SIG-M5 treated with dmso at 0.1 percent for 504 hours (cell line): ENCODE data around the gene ACOT6.
A peak's percentile ranks its signal among the peaks of the same experiment; 100 is the strongest.
"Not testable (repeated sequence)": the region's sequence is repeated elsewhere in the genome, so short reads cannot be mapped to it uniquely, and the experiment has no call there.

Experiments
- DNase-seq: peaks from one replicate; lab custom pipeline; 2025; ENCODE audit not compliant: unreplicated experiment; lab: John Stamatoyannopoulos, UW

ACOT6 gene

GRCh38 chr14:73594491-73594890 is 17.8 kb upstream of the ACOT6 start:
- no peak for DNase-seq

GRCh38 chr14:73599499-73599898 is 12.8 kb upstream of the ACOT6 start:
- DNase-seq = no peak

GRCh38 chr14:73602994-73603393 is 9.3 kb upstream of the ACOT6 start:
- DNase-seq = no peak

GRCh38 chr14:73606271-73606670 is 6.0 kb upstream of the ACOT6 start:
- DNase-seq = no peak

- DNase-seq = no peak
Observed at GRCh38 chr14:73607241-73607640, 5.1 kb upstream of the ACOT6 start.

- DNase-seq = no peak
Observed at GRCh38 chr14:73610687-73611086, 1.6 kb upstream of the ACOT6 start.

- no peak for DNase-seq
Observed at GRCh38 chr14:73613046-73613383, 698 bp downstream of the ACOT6 start.

GRCh38 chr14:73613419-73613963 is 1.2 kb downstream of the ACOT6 start:
- DNase-seq = no peak

GRCh38 chr14:73616831-73617230 is 4.5 kb downstream of the ACOT6 start:
- DNase-seq = no peak

- DNase-seq = no peak
Observed at GRCh38 chr14:73619524-73619923, 7.2 kb downstream of the ACOT6 start.

- no peak for DNase-seq
Observed at GRCh38 chr14:73620268-73620667, 8.0 kb downstream of the ACOT6 start.

- no peak for DNase-seq
Observed at GRCh38 chr14:73623504-73624054, 11.3 kb downstream of the ACOT6 start.

- no peak for DNase-seq
Observed at GRCh38 chr14:73625706-73626105, 13.4 kb downstream of the ACOT6 start.

- no peak for DNase-seq
Observed at GRCh38 chr14:73627151-73627558, 14.8 kb downstream of the ACOT6 start.

GRCh38 chr14:73630009-73630780 is 17.9 kb downstream of the ACOT6 start:
- no peak for DNase-seq

GRCh38 chr14:73633116-73634010 is 21.0 kb downstream of the ACOT6 start:
- peak; percentile 37 for DNase-seq

- DNase-seq = no peak
Observed at GRCh38 chr14:73634011-73634833, 21.9 kb downstream of the ACOT6 start.

- not testable (repeated sequence) for DNase-seq
Observed at GRCh38 chr14:73636355-73636754, 24.0 kb downstream of the ACOT6 start.

- no peak for DNase-seq
Observed at GRCh38 chr14:73637830-73638229, 25.5 kb downstream of the ACOT6 start.

- DNase-seq = no peak
Observed at GRCh38 chr14:73640796-73641365, 28.6 kb downstream of the ACOT6 start.
